ENCODE results near the gene BAZ1A.

Gene BAZ1A

GRCh38 chr14:34766606-34767005 is 108.6 kb downstream of the BAZ1A start:
- no peak overlapping the region for H3K27ac ChIP-seq

GRCh38 chr14:34766060-34766459 is 109.1 kb downstream of the BAZ1A start:
- H3K27ac ChIP-seq = no peak overlapping the region
- TF ChIP-seq CTCF (conservative IDR thresholded peaks at IDR 0.05) (peak; percentile 45), ZFX (IDR thresholded peaks at IDR 0.05) (no peak)

More at GRCh38 chr14:34766606-34767005, 108.6 kb downstream of the BAZ1A start:
- TF ChIP-seq CTCF (conservative IDR thresholded peaks at IDR 0.05) (no peak), ZFX (IDR thresholded peaks at IDR 0.05) (no peak)

- TF ChIP-seq CTCF (conservative IDR thresholded peaks at IDR 0.05) (no peak), ZFX (IDR thresholded peaks at IDR 0.05) (no peak)
- H3K27ac ChIP-seq = no peak overlapping the region
Observed at GRCh38 chr14:34755215-34755614, 119.9 kb downstream of the BAZ1A start.

GRCh38 chr14:34754687-34755086 is 120.5 kb downstream of the BAZ1A start:
- H3K27ac ChIP-seq = no peak overlapping the region
- TF ChIP-seq CTCF (conservative IDR thresholded peaks at IDR 0.05) = no peak
- no peak for TF ChIP-seq ZFX (IDR thresholded peaks at IDR 0.05)

GRCh38 chr14:34750670-34751069 is 124.5 kb downstream of the BAZ1A start:
- TF ChIP-seq ZFX (IDR thresholded peaks at IDR 0.05) = no peak
- TF ChIP-seq CTCF (conservative IDR thresholded peaks at IDR 0.05) = no peak
- no peak overlapping the region for H3K27ac ChIP-seq

- no peak overlapping the region for H3K27ac ChIP-seq
- no peak for TF ChIP-seq CTCF (conservative IDR thresholded peaks at IDR 0.05)
- no peak for TF ChIP-seq ZFX (IDR thresholded peaks at IDR 0.05)
Observed at GRCh38 chr14:34750233-34750632, 124.9 kb downstream of the BAZ1A start.

GRCh38 chr14:34749408-34749807 is 125.8 kb downstream of the BAZ1A start:
- no peak overlapping the region for H3K27ac ChIP-seq
- no peak for TF ChIP-seq CTCF (conservative IDR thresholded peaks at IDR 0.05)
- TF ChIP-seq ZFX (IDR thresholded peaks at IDR 0.05) = no peak

All from C4-2B (cell line).